AG09319 (cell line): ENCODE data around the gene C5.

ENCODE experiments used
- DNase-seq: peaks from one replicate; pipeline ENCODE4 v3.0.0-alpha.2; 2010; ENCODE audit warnings: low read depth; ENCODE audit errors: extremely low read depth
- TF ChIP-seq, protein P1 (sequence below): IDR thresholded peaks from 2 replicates; pipeline ENCODE4 v1.5.1; 2011; ENCODE audit warnings: low read depth, mild to moderate bottlenecking, inconsistent platforms, low read length, moderate library complexity

C5 gene

GRCh38 chr9:121067640-121068039 is 17.6 kb upstream of the C5 start:
- TF ChIP-seq, protein P1, sequence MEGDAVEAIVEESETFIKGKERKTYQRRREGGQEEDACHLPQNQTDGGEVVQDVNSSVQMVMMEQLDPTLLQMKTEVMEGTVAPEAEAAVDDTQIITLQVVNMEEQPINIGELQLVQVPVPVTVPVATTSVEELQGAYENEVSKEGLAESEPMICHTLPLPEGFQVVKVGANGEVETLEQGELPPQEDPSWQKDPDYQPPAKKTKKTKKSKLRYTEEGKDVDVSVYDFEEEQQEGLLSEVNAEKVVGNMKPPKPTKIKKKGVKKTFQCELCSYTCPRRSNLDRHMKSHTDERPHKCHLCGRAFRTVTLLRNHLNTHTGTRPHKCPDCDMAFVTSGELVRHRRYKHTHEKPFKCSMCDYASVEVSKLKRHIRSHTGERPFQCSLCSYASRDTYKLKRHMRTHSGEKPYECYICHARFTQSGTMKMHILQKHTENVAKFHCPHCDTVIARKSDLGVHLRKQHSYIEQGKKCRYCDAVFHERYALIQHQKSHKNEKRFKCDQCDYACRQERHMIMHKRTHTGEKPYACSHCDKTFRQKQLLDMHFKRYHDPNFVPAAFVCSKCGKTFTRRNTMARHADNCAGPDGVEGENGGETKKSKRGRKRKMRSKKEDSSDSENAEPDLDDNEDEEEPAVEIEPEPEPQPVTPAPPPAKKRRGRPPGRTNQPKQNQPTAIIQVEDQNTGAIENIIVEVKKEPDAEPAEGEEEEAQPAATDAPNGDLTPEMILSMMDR, result no peak
- no peak for DNase-seq

DNA sequence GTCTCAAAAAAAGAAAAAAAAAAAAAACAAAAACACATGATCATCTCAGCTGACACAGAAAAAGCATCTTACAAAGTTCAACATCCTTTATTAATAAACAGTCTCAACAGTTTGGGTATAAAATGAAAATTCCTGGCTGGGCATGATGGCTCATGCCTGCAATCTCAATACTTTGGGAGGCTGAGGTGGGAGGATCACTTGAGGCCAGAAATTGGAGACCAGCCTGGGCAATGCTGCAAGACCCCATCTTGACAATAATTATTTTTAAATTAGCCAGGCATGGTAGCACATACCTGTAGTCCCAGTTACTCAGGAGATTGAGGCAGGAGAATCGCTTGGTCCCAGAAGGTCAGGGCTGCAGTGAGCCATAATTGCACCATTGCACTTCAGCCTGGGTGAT is 16.8 kb upstream of the C5 start:
- TF ChIP-seq, protein P1, result no peak
- DNase-seq, result no peak

- no peak for DNase-seq
- TF ChIP-seq, protein P1, result peak; percentile 71
These were observed 10.0 kb upstream of the C5 start for GRCh38 chr9:121059998-121060636.

GRCh38 chr9:121059513-121059912 is 9.4 kb upstream of the C5 start:
- DNase-seq, result no peak
- TF ChIP-seq, protein P1, result no peak

GRCh38 chr9:121057821-121058220 is 7.7 kb upstream of the C5 start:
- TF ChIP-seq, protein P1, result no peak
- DNase-seq, result no peak

DNA sequence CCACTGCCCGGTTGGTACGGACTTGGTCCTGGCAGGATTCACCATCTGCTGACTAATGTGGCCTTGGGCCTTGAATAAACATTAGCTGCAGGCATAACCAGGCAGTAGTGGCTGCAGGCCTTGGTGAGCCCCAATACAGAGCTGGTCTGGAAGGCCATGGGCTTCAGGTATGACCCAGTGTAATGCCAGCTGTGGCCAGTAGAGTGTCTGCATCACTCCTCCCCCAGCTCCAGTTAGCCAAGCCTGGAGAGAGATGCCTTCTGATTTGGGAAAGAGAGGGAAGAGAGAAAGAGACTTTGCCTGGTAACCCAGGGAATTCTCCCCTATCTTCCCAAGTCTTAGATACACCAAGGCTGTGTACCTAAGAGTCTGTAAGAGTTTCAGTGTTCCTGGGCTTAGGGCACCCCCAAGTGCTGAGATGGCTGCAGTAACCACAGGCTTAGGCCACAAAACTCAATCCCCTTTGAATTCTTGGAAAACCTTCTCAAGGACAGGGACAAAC is 5.6 kb upstream of the C5 start:
- DNase-seq, result no peak
- TF ChIP-seq, protein P1, result peak; percentile 16

DNA sequence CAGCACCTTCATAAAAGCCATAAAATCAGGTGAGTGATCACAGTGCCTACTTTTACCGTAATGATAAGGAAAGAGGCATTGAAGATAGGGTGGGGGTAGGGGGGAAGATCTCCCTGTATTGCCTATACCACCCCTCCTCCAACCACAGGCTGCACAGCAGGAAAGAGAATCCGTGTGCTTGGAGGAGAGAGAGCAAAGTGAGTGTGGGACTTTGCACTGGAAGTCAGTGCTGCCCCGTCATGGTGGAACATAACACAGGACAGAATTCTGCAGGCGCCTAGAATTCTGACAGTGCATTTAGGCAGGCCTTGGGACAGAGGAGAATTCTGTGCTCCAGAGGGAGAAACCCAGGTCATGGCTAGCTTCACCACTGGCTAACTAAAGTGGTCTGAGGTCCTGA is 3.5 kb upstream of the C5 start:
- TF ChIP-seq, protein P1, result no peak
- DNase-seq, result no peak
